HFF-Myc (cell line): ENCODE data around the gene PRKAG2.

Source experiments
- DNase-seq: peaks from one replicate; pipeline ENCODE4 v3.0.0-alpha.2; 2011; ENCODE audit warnings: low read depth; ENCODE audit errors: extremely low read depth
- H3K4me3 ChIP-seq: replicated peaks from 2 replicates; pipeline ENCODE4 v1.5.1; 2011; ENCODE audit warnings: low read depth, mild to moderate bottlenecking, control low read depth, low read length
- TF ChIP-seq, protein P1 (sequence below): IDR thresholded peaks from 2 replicates; pipeline ENCODE4 v1.5.1; 2012; ENCODE audit warnings: mild to moderate bottlenecking, low read depth, low read length, control low read depth; ENCODE audit errors: missing control alignments

The PRKAG2 gene

GRCh38 chr7:151795168-151795811 lies 81.6 kb downstream of the PRKAG2 start:
- no peak overlapping the region for H3K4me3 ChIP-seq
- no peak for DNase-seq

DNA sequence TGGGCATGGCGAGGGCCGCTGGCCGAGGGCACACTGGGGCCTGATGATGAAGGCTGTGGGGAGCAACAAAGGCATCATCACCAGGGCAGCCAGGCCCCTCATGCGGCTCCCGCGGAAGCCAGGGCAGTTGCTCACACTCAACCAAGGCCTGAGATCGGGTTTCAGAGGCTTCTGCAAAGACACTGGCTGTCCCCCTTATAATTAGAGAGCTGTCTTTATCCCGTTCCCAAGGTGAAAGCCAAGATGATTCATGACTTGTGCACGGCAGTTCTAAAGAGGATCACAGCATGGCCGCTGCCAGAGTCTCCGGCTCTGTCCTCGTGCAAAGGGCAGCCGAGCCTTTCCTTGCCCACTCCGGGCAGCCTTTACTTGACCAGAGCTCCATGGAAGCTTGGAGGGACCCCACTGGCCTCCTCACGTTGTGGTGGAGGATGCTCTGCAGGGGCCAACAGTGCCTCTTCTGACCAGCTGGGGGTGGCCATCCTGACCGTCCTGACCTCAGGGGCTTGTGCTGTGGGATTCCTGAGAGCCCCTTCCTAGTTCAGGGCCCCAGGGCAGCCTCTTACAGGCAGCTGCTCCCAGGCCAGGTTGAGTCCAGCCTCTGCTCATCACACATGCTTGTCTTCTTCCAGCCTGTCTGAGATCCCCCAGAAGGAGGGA lies 82.3 kb downstream of the PRKAG2 start:
- DNase-seq: no peak
- H3K4me3 ChIP-seq: no peak overlapping the region

More at GRCh38 chr7:151795168-151795811, 81.6 kb downstream of the PRKAG2 start:
- TF ChIP-seq, protein P1, sequence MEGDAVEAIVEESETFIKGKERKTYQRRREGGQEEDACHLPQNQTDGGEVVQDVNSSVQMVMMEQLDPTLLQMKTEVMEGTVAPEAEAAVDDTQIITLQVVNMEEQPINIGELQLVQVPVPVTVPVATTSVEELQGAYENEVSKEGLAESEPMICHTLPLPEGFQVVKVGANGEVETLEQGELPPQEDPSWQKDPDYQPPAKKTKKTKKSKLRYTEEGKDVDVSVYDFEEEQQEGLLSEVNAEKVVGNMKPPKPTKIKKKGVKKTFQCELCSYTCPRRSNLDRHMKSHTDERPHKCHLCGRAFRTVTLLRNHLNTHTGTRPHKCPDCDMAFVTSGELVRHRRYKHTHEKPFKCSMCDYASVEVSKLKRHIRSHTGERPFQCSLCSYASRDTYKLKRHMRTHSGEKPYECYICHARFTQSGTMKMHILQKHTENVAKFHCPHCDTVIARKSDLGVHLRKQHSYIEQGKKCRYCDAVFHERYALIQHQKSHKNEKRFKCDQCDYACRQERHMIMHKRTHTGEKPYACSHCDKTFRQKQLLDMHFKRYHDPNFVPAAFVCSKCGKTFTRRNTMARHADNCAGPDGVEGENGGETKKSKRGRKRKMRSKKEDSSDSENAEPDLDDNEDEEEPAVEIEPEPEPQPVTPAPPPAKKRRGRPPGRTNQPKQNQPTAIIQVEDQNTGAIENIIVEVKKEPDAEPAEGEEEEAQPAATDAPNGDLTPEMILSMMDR: no peak

DNA sequence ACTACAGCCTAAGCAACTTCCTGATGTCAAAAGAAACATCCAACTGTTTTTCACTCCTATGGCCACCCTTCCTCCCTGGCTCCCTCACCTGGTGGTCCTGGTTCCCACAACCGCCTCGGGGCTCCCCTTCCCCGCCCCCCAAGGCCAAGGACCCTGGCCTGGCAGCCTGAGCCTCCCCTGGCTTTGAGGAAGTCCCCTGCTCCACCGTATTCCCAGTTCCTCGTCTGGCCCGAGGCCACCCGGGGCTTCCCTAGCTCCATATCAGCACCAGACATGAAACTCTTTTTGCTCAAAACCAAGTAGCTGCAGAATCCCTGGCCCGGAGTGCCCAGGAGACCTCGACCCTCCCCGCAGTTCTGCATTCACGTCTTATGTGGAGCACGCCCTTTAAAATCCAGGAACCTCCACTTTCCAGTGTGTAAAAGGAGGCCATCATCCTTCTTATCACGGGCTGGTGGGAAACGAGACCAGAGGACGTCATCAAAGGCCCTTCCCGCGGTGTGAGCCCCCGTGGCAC lies 82.9 kb downstream of the PRKAG2 start:
- H3K4me3 ChIP-seq: no peak overlapping the region
- no peak for DNase-seq
- TF ChIP-seq, protein P1: no peak

More for the DNA sequence above, 82.3 kb downstream of the PRKAG2 start:
- TF ChIP-seq, protein P1: no peak

- DNase-seq: no peak
- TF ChIP-seq, protein P1: no peak
- no peak overlapping the region for H3K4me3 ChIP-seq
Observed at GRCh38 chr7:151793531-151793951, 83.4 kb downstream of the PRKAG2 start.

GRCh38 chr7:151792636-151793035 lies 84.3 kb downstream of the PRKAG2 start:
- TF ChIP-seq, protein P1: no peak
- DNase-seq: no peak
- H3K4me3 ChIP-seq: no peak overlapping the region

DNA sequence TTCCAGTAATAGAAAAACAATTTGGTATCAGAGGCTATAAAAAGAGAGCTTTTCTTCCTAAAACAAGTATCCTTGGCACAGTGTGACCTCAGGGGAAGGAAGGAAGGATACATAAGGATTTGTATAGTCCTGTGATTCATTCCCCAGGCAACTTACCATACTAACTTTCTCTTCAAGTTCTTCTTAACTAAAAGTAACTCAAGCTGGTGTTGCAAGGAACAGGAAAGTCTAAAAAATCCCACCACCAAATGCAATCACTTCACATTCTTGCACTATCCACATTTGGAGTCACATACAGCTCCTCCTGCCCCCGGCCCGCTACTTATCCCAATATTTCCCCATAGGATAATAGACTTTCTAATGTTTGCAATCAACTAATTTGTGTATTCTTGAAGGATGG lies 84.8 kb downstream of the PRKAG2 start:
- no peak overlapping the region for H3K4me3 ChIP-seq
- DNase-seq: no peak
- TF ChIP-seq, protein P1: no peak
